K562 (cell line): ENCODE results near the gene BANP. TPM values are rescaled to one million over a fixed set of nuclear protein-coding genes. Genes with fewer than 3 reads are reported as not detected.

ENCODE experiments used
- ATAC-seq: fragments of 200-7000 bp; cut with Tn5 transposase; 3 replicates; pipeline ENCODE4 v1.9.1; 2020; ENCODE audit warnings: moderate library complexity
- BruUV-seq: library from RNA; stranded (reverse); fragments of 400-500 nt; replicated peaks from 2 replicates; lab custom pipeline; 2021; lab: Mats Ljungman, UMichigan
- CTCF ChIA-PET: fragments of 300-600 bp; formaldehyde crosslinking; extraction: SDS; loops from one replicate; lab custom pipeline; 2021; ENCODE audit warnings: low intra/inter-chr PET ratio; lab: Yijun Ruan, JAX
- POLR2A ChIA-PET: fragments of 300-600, 350-650 bp; sonication (Branson Sonifier 250); formaldehyde crosslinking; extraction: SDS; loops from one replicate; lab custom pipeline; 2021; ENCODE audit warnings: antibody characterized with exemption, inconsistent platforms; lab: Yijun Ruan, JAX
- DNase-seq, 4 experiments: peaks; one replicate each; pipeline versions ENCODE4 v3.0.0 to v3.0.0-alpha.2; 2011 to 2018; ENCODE audit warnings: low spot score in 3 of 4, mixed read lengths in 3 of 4; ENCODE audit errors: extremely low read depth in 1 of 4
- FAIRE-seq: peaks from 2 replicates; lab custom pipeline; 2011; peaks lifted over from hg19 to GRCh38; lab: Jason Lieb, UNC
- H2AFZ ChIP-seq: 2 replicates; pipeline ENCODE4 v1.6.0; 2011; ENCODE audit warnings: low read depth, low read length, control low read depth, inconsistent platforms
- H3K27ac ChIP-seq: fragments of 200-600 bp; 3 replicates; pipeline ENCODE4 v1.8.0; 2011; ENCODE audit warnings: low read depth, mild to moderate bottlenecking, control low read depth, inconsistent platforms, low read length, moderate library complexity, mixed read lengths; ENCODE audit errors: extremely low read depth
- H3K27me3 ChIP-seq, 2 experiments: fragments of 300-600 bp in 1 of 2; 2 replicates in 1 of 2; 3 replicates in 1 of 2; pipeline versions ENCODE4 v1.6.0 to v1.8.0; 2011; ENCODE audit warnings: inconsistent platforms in 2 of 2, low read length in 2 of 2, mild to moderate bottlenecking in 1 of 2, mixed read lengths in 1 of 2, moderate library complexity in 1 of 2; ENCODE audit not compliant: control insufficient read depth in 2 of 2, insufficient read depth in 2 of 2
- H3K36me3 ChIP-seq: fragments of 300-600 bp; 3 replicates; pipeline ENCODE4 v1.8.0; 2011; ENCODE audit warnings: mild to moderate bottlenecking, low read length, inconsistent platforms; ENCODE audit not compliant: control insufficient read depth, insufficient read depth
- H3K4me1 ChIP-seq, 2 experiments: fragments of 200-600 bp in 1 of 2; replicated peaks in 1 of 2; 2 replicates in 1 of 2; 3 replicates in 1 of 2; pipeline versions ENCODE4 v1.5.1 to v1.8.0; 2011; ENCODE audit warnings: inconsistent platforms in 2 of 2, low read length in 2 of 2, mild to moderate bottlenecking in 1 of 2, mixed read lengths in 1 of 2, moderate library complexity in 1 of 2; ENCODE audit not compliant: control insufficient read depth in 2 of 2, insufficient read depth in 2 of 2
- H3K4me2 ChIP-seq: 2 replicates; pipeline ENCODE4 v1.6.1; 2011; ENCODE audit warnings: low read length, control low read depth, inconsistent platforms, mixed read lengths; ENCODE audit not compliant: insufficient read depth
- H3K4me3 ChIP-seq: fragments of 200-600 bp; sonication (generic), shearing (Covaris generic); 2 replicates; pipeline ENCODE4 v1.5.1; 2016; ENCODE audit warnings: control low read depth, inconsistent platforms
- H3K79me2 ChIP-seq: fragments of 200-600 bp; 3 replicates; pipeline ENCODE4 v1.8.0; 2011; ENCODE audit warnings: low read length, inconsistent platforms; ENCODE audit not compliant: control insufficient read depth, insufficient read depth
- H3K9ac ChIP-seq, 2 experiments: 2 replicates each; pipeline versions ENCODE4 v1.6.0 to v1.6.1; 2011; ENCODE audit warnings: low read depth in 2 of 2, low read length in 2 of 2, control low read depth in 1 of 2, inconsistent platforms in 1 of 2, mild to moderate bottlenecking in 1 of 2, mixed read lengths in 1 of 2; ENCODE audit not compliant: insufficient read depth in 1 of 2
- H3K9me1 ChIP-seq: one replicate; pipeline ENCODE4 v1.6.0; 2011; ENCODE audit warnings: inconsistent platforms, mild to moderate bottlenecking, low read length, moderate library complexity; ENCODE audit not compliant: control insufficient read depth, insufficient read depth
- H3K9me3 ChIP-seq: replicated peaks from 2 replicates; pipeline ENCODE4 v1.5.1; 2011; ENCODE audit warnings: low read depth, low read length, inconsistent platforms; ENCODE audit not compliant: control insufficient read depth, insufficient read depth
- H4K20me1 ChIP-seq: replicated peaks from 2 replicates; pipeline ENCODE4 v1.6.1; 2011; ENCODE audit warnings: low read length, inconsistent platforms, mixed read lengths; ENCODE audit not compliant: control insufficient read depth, insufficient read depth
- BACH1 ChIP-seq: fragments of 200-800 bp; sonication (Bioruptor generic); IDR thresholded peaks from 2 replicates; pipeline ENCODE4 v1.6.1; 2016; ENCODE audit warnings: missing genetic modification characterization, missing compliant biosample characterization
- GATAD2B ChIP-seq: fragments of 450-650 bp; IDR thresholded peaks from 2 replicates; pipeline ENCODE4 v1.6.1; 2017; ENCODE audit warnings: mild to moderate bottlenecking, borderline replicate concordance
- KLF1 ChIP-seq: fragments of 450-650 bp; IDR thresholded peaks from 2 replicates; pipeline ENCODE4 v1.6.1; 2016; ENCODE audit warnings: missing genetic modification characterization, missing compliant biosample characterization
- NFXL1 ChIP-seq: fragments of 450-650 bp; formaldehyde crosslinking; IDR thresholded peaks from 2 replicates; pipeline ENCODE4 v1.4.0; 2021; ENCODE audit warnings: mild to moderate bottlenecking
- ZBTB7A ChIP-seq: IDR thresholded peaks from 2 replicates; pipeline ENCODE4 v1.6.1; 2011; ENCODE audit warnings: low read depth, mild to moderate bottlenecking, low read length, moderate library complexity, borderline replicate concordance; ENCODE audit not compliant: control insufficient read depth
- ZNF12 ChIP-seq: sonication (generic); formaldehyde crosslinking; IDR thresholded peaks from 2 replicates; pipeline ENCODE4 v1.4.0; 2020; ENCODE audit warnings: mild to moderate bottlenecking, missing genetic modification reagents
- ZNF699 ChIP-seq: fragments of 250-450 bp; sonication (Bioruptor Pico); IDR thresholded peaks from 2 replicates; pipeline ENCODE4 v1.8.0; 2021; ENCODE audit warnings: mild to moderate bottlenecking, moderate library complexity; ENCODE audit not compliant: insufficient replicate concordance
- WGBS: fragments of 100-300 bp; shearing (Covaris generic); methylation state at CpG from one replicate; pipeline ENCODE4 v1.1.6; 2016; ENCODE audit warnings: low coverage, mixed read lengths; ENCODE audit not compliant: insufficient coverage; ENCODE audit errors: missing lambda C conversion rate; 5-methylcytosine and 5-hydroxymethylcytosine counted together
- in situ Hi-C: fragments of 300-500 bp; cut with MboI; formaldehyde crosslinking; loops from 4 replicates; pipeline ENCODE4 v1.15.0; 2018; ENCODE audit warnings: inconsistent platforms, mixed read lengths
- intact Hi-C: fragments of 100-400 bp; cut with micrococcal nuclease; formaldehyde crosslinking; loops from 2 replicates; pipeline ENCODE4 v1.14.2; 2022
- polyA plus RNA-seq, 8 experiments: library from polyadenylated mRNA; depleted of rRNA in 4 of 8; stranded (reverse) in 5 of 8; unstranded in 3 of 8; fragments of >200 nt; fragmentation: Nextera tagmentation in 2 of 8; fragmentation: Illumina TruSeq in 1 of 8; extraction: Ambion mirVana in 2 of 8; extraction: Trizol in 1 of 8; gene quantifications; 2 replicates each; pipeline versions ENCODE4 v1.2.1 to v1.2.3, GENCODE V29; 2011 to 2014; ENCODE audit warnings: inconsistent platforms in 1 of 8, missing spikeins in 1 of 8
- total RNA-seq, 7 experiments: library from RNA; depleted of rRNA in 6 of 7; stranded (reverse); fragments of >200 nt in 6 of 7; fragmentation: Illumina TruSeq in 2 of 7; extraction: Trizol in 2 of 7; gene quantifications; 2 replicates each; pipeline versions ENCODE4 v1.2.1 to v1.2.3, GENCODE V29; 2011 to 2021; ENCODE audit warnings: low replicate concordance in 1 of 7

The BANP gene
- total and polyA plus RNA-seq, 9 of the 15 experiments (the other 6 are each of a cell fraction or from before 2014, with no cell fraction given): 4.6 to 22.1 (median 15.6) TPM

GRCh38 chr16:88045820-88046303, 94.6 kb downstream of the BANP start:
- no peak overlapping the region for H3K4me3 ChIP-seq
- H3K9me1 ChIP-seq: no peaks in the 10 kb centered on the region
- no peaks in the 10 kb centered on the region for H3K27me3 ChIP-seq
- no peak overlapping the region for H2AFZ ChIP-seq
- ChIA-PET CTCF (no interaction called here), POLR2A (no interaction called here)
- no peak for TF ChIP-seq ZNF12 (CRISPR knock-in tag)
- no peak for TF ChIP-seq NFXL1 (CRISPR knock-in tag)
- no peak for TF ChIP-seq ZNF699 (CRISPR knock-in tag)
- TF ChIP-seq KLF1 (tag): no peak
- no peak for TF ChIP-seq GATAD2B
- no peak for TF ChIP-seq ZBTB7A
- no peak for TF ChIP-seq BACH1 (tag)
- intact Hi-C loops (no loop called here), in situ Hi-C loops (no loop called here)
- H4K20me1 ChIP-seq: no peaks in the 10 kb centered on the region
- no peak overlapping the region for H3K27ac ChIP-seq
- DNase-seq: no peak
- WGBS: 91% methylated on average over 13 of the region's 18 CpGs
- BruUV-seq: no TSS peak
- peaks cover 8% of the 10 kb centered on the region; the same call in 1 of the 3 replicates for H3K36me3 ChIP-seq
- no peaks in the 10 kb centered on the region for H3K79me2 ChIP-seq
- H3K9ac ChIP-seq: no peak overlapping the region
- FAIRE-seq: no peak
- H3K4me2 ChIP-seq: no peak overlapping the region
- no peaks in the 10 kb centered on the region for H3K9me3 ChIP-seq
- ATAC-seq: no peak
- H3K4me1 ChIP-seq: no peaks in the 10 kb centered on the region; a peak in 1 of 5 replicates
